HCT116 (cell line): ENCODE measurements around the gene CTSG. TPM values are rescaled to one million over a fixed set of nuclear protein-coding genes. Genes with fewer than 3 reads are reported as not detected.

ENCODE experiments used
- ATAC-seq: fragments of 200-7000 bp; cut with Tn5 transposase; 2 replicates; pipeline ENCODE4 v1.9.1; 2020; ENCODE audit warnings: mild to moderate bottlenecking, moderate library complexity
- BruUV-seq: library from RNA; stranded (reverse); fragments of 400-500 nt; replicated peaks from 2 replicates; lab custom pipeline; 2021; lab: Mats Ljungman, UMichigan
- CTCF ChIA-PET: fragments of 300-600 bp; sonication (Branson Sonifier 250); formaldehyde crosslinking; loops from one replicate; lab custom pipeline; 2021; ENCODE audit warnings: antibody characterized with exemption; lab: Charles Lee
- POLR2A ChIA-PET: fragments of 300-600, 350-600 bp; sonication (Branson Sonifier 250); formaldehyde crosslinking; loops from one replicate; lab custom pipeline; 2021; ENCODE audit warnings: antibody characterized with exemption; lab: Charles Lee
- RAD21 ChIA-PET, 2 experiments: fragments of 300-600 bp; sonication (Branson Sonifier 250); formaldehyde crosslinking; loops; one replicate each; lab custom pipeline; 2023; ENCODE audit warnings: low total read pairs in 2 of 2; ENCODE audit not compliant: uncharacterized antibody in 2 of 2, unreplicated experiment in 2 of 2, low non-redundant PET in 1 of 2; lab: Charles Lee
- DNase-seq: peaks from one replicate; pipeline ENCODE4 v3.0.0-alpha.2; 2010; ENCODE audit warnings: low read depth, low spot score
- H2AFZ ChIP-seq: fragments of 200-600 bp; shearing (Covaris generic), sonication (generic); 2 replicates; pipeline ENCODE4 v1.6.1; 2017; ENCODE audit warnings: low read depth, mixed run types, mixed read lengths, antibody characterized with exemption, low read length; ENCODE audit not compliant: poor library complexity, severe bottlenecking
- H3K27ac ChIP-seq: 2 replicates; pipeline ENCODE4 v1.5.1; 2012; ENCODE audit warnings: low read depth, low read length
- H3K27me3 ChIP-seq: fragments of 200-600 bp; sonication (generic); 2 replicates; pipeline ENCODE4 v1.6.1; 2016; ENCODE audit warnings: mixed run types, low read length, mixed read lengths; ENCODE audit not compliant: insufficient read depth
- H3K36me3 ChIP-seq, 2 experiments: fragments of 200-500 bp in 1 of 2; fragments of 200-600 bp in 1 of 2; sonication (Bioruptor generic) in 1 of 2; sonication (generic) in 1 of 2; 2 replicates each; pipeline versions ENCODE4 v1.5.1 to v1.6.1; 2014 to 2016; ENCODE audit warnings: low read length in 2 of 2, inconsistent platforms in 1 of 2, mixed read lengths in 1 of 2, mixed run types in 1 of 2; ENCODE audit not compliant: insufficient read depth in 2 of 2, control insufficient read depth in 1 of 2
- H3K4me1 ChIP-seq, 2 experiments: fragments of 200-600 bp in 1 of 2; sonication (generic) in 1 of 2; 2 replicates each; pipeline versions ENCODE4 v1.5.1 to v1.6.1; 2012 to 2017; ENCODE audit warnings: low read length in 2 of 2, inconsistent platforms in 1 of 2, mild to moderate bottlenecking in 1 of 2, mixed read lengths in 1 of 2, mixed run types in 1 of 2, moderate library complexity in 1 of 2; ENCODE audit not compliant: insufficient read depth in 2 of 2, control insufficient read depth in 1 of 2
- H3K4me2 ChIP-seq: fragments of 200-600 bp; sonication (generic); 2 replicates; pipeline ENCODE4 v1.6.1; 2017; ENCODE audit warnings: mixed run types, low read length, mixed read lengths
- H3K4me3 ChIP-seq, 2 experiments: fragments of 200-600 bp in 1 of 2; sonication (generic) in 1 of 2; replicated peaks in 1 of 2; 2 replicates each; pipeline ENCODE4 v1.5.1; 2011 to 2016; ENCODE audit warnings: low read length in 2 of 2, control low read depth in 1 of 2, low read depth in 1 of 2, mild to moderate bottlenecking in 1 of 2, mixed read lengths in 1 of 2, mixed run types in 1 of 2
- H3K79me2 ChIP-seq: fragments of 200-600 bp; sonication (generic); 2 replicates; pipeline ENCODE4 v1.6.1; 2017; ENCODE audit warnings: mild to moderate bottlenecking, mixed run types, low read length, moderate library complexity, mixed read lengths; ENCODE audit not compliant: insufficient read depth
- H3K9ac ChIP-seq: fragments of 200-600 bp; sonication (generic); 2 replicates; pipeline ENCODE4 v1.6.1; 2016; ENCODE audit warnings: low read length, mixed read lengths
- H3K9me2 ChIP-seq: fragments of 200-600 bp; sonication (generic), shearing (Covaris generic); 2 replicates; pipeline ENCODE4 v1.6.1; 2017; ENCODE audit warnings: mixed run types, mild to moderate bottlenecking, moderate library complexity; ENCODE audit not compliant: insufficient read depth
- H3K9me3 ChIP-seq, 2 experiments: fragments of 200-500 bp in 1 of 2; fragments of 200-600 bp in 1 of 2; sonication (Bioruptor generic) in 1 of 2; sonication (generic) in 1 of 2; 2 replicates each; pipeline ENCODE4 v1.6.1; 2014 to 2017; ENCODE audit warnings: low read length in 2 of 2, mixed read lengths in 2 of 2, inconsistent platforms in 1 of 2, low read depth in 1 of 2, mild to moderate bottlenecking in 1 of 2, mixed run types in 1 of 2, moderate library complexity in 1 of 2; ENCODE audit not compliant: control insufficient read depth in 1 of 2, insufficient read depth in 1 of 2
- H4K20me1 ChIP-seq: fragments of 200-600 bp; sonication (generic), shearing (Covaris generic); 2 replicates; pipeline ENCODE4 v1.6.1; 2017; ENCODE audit warnings: mixed run types, mild to moderate bottlenecking, moderate library complexity; ENCODE audit not compliant: insufficient read depth
- CTCF ChIP-seq, 3 experiments: fragments of 200-600 bp in 1 of 3; sonication (generic) in 1 of 3; IDR thresholded peaks in 2 of 3; conservative IDR thresholded peaks in 1 of 3; 2 replicates each; pipeline ENCODE4 v1.5.1; 2012 to 2017; ENCODE audit warnings: low read depth in 2 of 3, low read length in 2 of 3, antibody characterized with exemption in 1 of 3, borderline replicate concordance in 1 of 3, control low read depth in 1 of 3, mild to moderate bottlenecking in 1 of 3, mixed read lengths in 1 of 3, mixed run types in 1 of 3, moderate library complexity in 1 of 3; ENCODE audit not compliant: insufficient read depth in 1 of 3
- EGR1 ChIP-seq: IDR thresholded peaks from 2 replicates; pipeline ENCODE4 v1.6.1; 2012; ENCODE audit warnings: low read depth
- EZH2phosphoT487 ChIP-seq: fragments of 200-600 bp; IDR thresholded peaks from 2 replicates; pipeline ENCODE4 v1.6.1; 2018; ENCODE audit warnings: antibody characterized with exemption, borderline replicate concordance
- FOSL1 ChIP-seq: IDR thresholded peaks from 2 replicates; pipeline ENCODE4 v1.6.1; 2012; ENCODE audit warnings: low read depth
- POLR2AphosphoS5 ChIP-seq: IDR thresholded peaks from 2 replicates; pipeline ENCODE4 v1.6.1; 2011; ENCODE audit warnings: mild to moderate bottlenecking, low read depth, low read length, moderate library complexity
- SIN3A ChIP-seq: IDR thresholded peaks from 2 replicates; pipeline ENCODE4 v1.6.1; 2012; ENCODE audit warnings: low read depth
- YY1 ChIP-seq: IDR thresholded peaks from 2 replicates; pipeline ENCODE4 v1.6.1; 2011; ENCODE audit warnings: low read length, low read depth, moderate library complexity, mild to moderate bottlenecking; ENCODE audit not compliant: insufficient replicate concordance; ENCODE audit errors: extremely low read depth
- ZNF274 ChIP-seq: fragments of 200-500 bp; sonication (Bioruptor generic); IDR thresholded peaks from 2 replicates; pipeline ENCODE4 v1.6.1; 2014; ENCODE audit warnings: mild to moderate bottlenecking, low read depth, low read length, inconsistent platforms
- intact Hi-C: fragments of 100-400 bp; cut with micrococcal nuclease; formaldehyde crosslinking; loops from 2 replicates; pipeline ENCODE4 v1.10.0; 2022
- total RNA-seq: library from RNA; stranded (reverse); gene quantifications from one replicate; pipeline ENCODE4 v1.2.1, GENCODE V29; 2021; ENCODE audit not compliant: unreplicated experiment
- TF ChIP-seq, protein P1 (sequence below): IDR thresholded peaks from 2 replicates; pipeline ENCODE4 v1.6.1; 2012

The CTSG gene
- total RNA-seq, 1 experiment from 2014 or later: not detected

- Histone ChIP-seq H3K4me3 (no peak overlapping the region), H3K9me3 (no peaks in the 10 kb centered on the region), H3K9ac (no peak overlapping the region), H3K9me2 (no peaks in the 10 kb centered on the region), H3K4me2 (no peak overlapping the region), H4K20me1 (no peaks in the 10 kb centered on the region), H2AFZ (no peak overlapping the region), H3K79me2 (no peaks in the 10 kb centered on the region), H3K27ac (no peak overlapping the region), H3K36me3 (no peaks in the 10 kb centered on the region), H3K4me1 (no peaks in the 10 kb centered on the region), H3K27me3 (no peaks in the 10 kb centered on the region)
- ChIA-PET POLR2A (no interaction called here), CTCF (no interaction called here), RAD21 (no interaction called here)
- ATAC-seq (no peak), DNase-seq (no peak)
- no TSS peak for BruUV-seq
- TF ChIP-seq, protein P1, sequence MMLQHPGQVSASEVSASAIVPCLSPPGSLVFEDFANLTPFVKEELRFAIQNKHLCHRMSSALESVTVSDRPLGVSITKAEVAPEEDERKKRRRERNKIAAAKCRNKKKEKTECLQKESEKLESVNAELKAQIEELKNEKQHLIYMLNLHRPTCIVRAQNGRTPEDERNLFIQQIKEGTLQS: no peak
- no peak for TF ChIP-seq YY1
- TF ChIP-seq EGR1: no peak
- no peak for TF ChIP-seq CTCF (IDR thresholded peaks at IDR 0.05 in 2 of 3, conservative IDR thresholded peaks at IDR 0.05 in 1 of 3; ENCODE audit: borderline replicate concordance in 1 of 3, insufficient read depth in 1 of 3, low read depth in 2 of 3, low read length in 2 of 3)
- no peak for TF ChIP-seq ZNF274
- TF ChIP-seq FOSL1: no peak
- no peak for TF ChIP-seq EZH2phosphoT487
- intact Hi-C loops: no loop called here
These were observed 9.7 kb downstream of the CTSG start for GRCh38 chr14:24566318-24566717.

DNA sequence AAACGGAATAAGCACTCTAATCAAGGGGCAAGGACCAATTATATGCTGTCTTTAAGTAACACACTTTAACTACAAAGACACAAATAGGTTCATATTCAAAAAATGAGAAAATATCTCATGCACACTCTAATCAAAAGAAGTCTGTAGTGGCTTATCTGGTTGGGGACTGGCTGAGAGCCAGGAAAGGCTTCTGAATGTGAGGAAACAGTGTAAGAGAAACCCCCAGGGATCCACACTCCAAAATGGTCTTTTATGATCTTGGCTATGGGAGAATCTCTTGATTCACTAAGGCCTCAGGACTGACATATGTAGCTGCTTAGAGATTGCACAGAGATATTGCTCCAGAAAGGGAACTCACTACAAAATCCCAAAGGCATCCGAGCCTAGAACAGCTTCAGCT lies 10.3 kb downstream of the CTSG start:
- H3K27ac ChIP-seq: no peak overlapping the region
- ChIA-PET POLR2A (no interaction called here), CTCF (no interaction called here), RAD21 (no interaction called here)
- BruUV-seq: no TSS peak
- no peaks in the 10 kb centered on the region for H4K20me1 ChIP-seq
- ATAC-seq (no peak), DNase-seq (no peak)
- H2AFZ ChIP-seq: no peak overlapping the region
- H3K4me3 ChIP-seq: no peak overlapping the region
- no peak overlapping the region for H3K9ac ChIP-seq
- H3K9me3 ChIP-seq: no peaks in the 10 kb centered on the region
- H3K36me3 ChIP-seq: no peaks in the 10 kb centered on the region
- TF ChIP-seq YY1 (no peak), SIN3A (no peak), POLR2AphosphoS5 (no peak), CTCF (IDR thresholded peaks at IDR 0.05 in 2 of 3, conservative IDR thresholded peaks at IDR 0.05 in 1 of 3; ENCODE audit: borderline replicate concordance in 1 of 3, insufficient read depth in 1 of 3, low read depth in 2 of 3, low read length in 2 of 3) (no peak)
- TF ChIP-seq, protein P1: no peak
- intact Hi-C loops: no loop called here
- no peaks in the 10 kb centered on the region for H3K79me2 ChIP-seq
- H3K4me2 ChIP-seq: no peak overlapping the region
- H3K27me3 ChIP-seq: no peaks in the 10 kb centered on the region
- H3K9me2 ChIP-seq: no peaks in the 10 kb centered on the region
- no peaks in the 10 kb centered on the region for H3K4me1 ChIP-seq
